GM18498 (cell line): ENCODE results near the gene TLCD3A.
"Not testable (repeated sequence)": the region's sequence is repeated elsewhere in the genome, so short reads cannot be mapped to it uniquely, and the experiment has no call there.

Source experiments
- ATAC-seq: cut with Tn5 transposase; IDR thresholded peaks from one replicate; pipeline ENCODE4 v1.9.1; 2021; ENCODE audit warnings: mild to moderate bottlenecking, moderate library complexity; ENCODE audit not compliant: unreplicated experiment

Gene TLCD3A

DNA sequence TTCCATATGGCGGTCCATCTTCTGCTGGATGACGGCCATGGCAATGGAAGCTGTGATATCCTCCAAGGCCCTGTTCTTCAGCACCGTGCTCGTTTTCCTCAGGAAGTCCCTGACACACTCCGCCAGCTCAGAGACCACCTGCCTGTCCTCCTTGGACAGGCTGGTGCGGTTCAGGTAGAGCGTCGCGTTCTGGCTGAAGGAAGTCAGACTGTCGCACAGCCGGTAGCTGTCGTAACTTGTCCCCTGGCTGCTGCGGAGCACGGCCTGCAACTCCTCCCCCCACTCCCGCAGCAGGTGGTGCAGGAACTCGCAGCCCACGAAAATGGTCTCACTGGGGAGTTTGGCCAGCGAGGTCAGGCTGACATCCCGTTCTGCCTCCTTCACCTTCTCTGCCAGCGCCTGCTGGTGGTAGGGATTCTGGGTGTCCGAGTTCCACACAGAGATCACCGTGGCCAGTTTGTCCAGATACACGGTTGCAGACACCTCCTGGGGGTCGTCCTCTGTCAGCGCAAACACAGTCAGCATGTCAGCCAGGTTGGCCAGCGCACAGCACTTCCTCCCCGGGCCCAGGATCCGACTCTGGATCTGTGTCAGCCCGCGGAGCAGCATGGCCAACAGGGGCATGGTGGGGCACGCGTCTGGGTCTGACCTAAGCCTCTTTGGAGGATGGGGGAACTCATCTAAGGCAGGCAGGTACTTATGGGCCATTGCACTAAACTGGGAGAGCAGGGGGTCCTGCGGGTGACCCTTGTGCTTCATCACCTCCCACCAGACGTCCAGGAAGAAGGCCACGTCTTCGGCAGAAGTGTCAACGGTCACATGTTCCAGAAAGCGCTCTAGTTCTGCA, 14.6 kb downstream of the TLCD3A start:
- ATAC-seq: no peak

DNA sequence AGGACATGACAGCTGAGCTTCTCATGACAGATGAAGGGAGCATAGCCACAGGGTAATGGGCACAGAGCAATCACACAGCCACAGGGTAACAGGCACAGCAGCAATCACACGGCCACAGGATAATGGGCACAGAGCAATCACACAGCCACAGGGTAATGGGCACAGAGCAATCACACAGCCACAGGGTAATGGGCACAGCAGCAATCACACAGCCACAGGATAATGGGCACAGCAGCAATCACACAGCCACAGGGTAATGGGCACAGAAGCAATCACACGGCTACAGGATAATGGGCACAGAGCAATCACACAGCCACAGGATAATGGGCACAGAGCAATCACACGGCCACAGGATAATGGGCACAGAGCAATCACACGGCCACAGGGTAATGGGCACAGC, 16.2 kb downstream of the TLCD3A start:
- ATAC-seq: not testable (repeated sequence)

DNA sequence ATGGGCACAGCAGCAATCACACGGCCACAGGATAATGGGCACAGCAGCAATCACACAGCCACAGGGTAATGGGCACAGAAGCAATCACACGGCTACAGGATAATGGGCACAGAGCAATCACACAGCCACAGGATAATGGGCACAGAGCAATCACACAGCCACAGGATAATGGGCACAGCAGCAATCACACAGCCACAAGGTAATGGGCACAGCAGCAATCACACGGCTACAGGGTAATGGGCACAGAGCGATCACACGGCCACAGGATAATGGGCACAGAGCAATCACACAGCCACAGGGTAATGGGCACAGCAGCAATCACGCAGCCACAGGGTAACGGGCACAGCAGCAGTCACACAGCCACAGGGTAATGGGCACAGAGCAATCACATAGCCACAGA, 17.0 kb downstream of the TLCD3A start:
- ATAC-seq: not testable (repeated sequence)

DNA sequence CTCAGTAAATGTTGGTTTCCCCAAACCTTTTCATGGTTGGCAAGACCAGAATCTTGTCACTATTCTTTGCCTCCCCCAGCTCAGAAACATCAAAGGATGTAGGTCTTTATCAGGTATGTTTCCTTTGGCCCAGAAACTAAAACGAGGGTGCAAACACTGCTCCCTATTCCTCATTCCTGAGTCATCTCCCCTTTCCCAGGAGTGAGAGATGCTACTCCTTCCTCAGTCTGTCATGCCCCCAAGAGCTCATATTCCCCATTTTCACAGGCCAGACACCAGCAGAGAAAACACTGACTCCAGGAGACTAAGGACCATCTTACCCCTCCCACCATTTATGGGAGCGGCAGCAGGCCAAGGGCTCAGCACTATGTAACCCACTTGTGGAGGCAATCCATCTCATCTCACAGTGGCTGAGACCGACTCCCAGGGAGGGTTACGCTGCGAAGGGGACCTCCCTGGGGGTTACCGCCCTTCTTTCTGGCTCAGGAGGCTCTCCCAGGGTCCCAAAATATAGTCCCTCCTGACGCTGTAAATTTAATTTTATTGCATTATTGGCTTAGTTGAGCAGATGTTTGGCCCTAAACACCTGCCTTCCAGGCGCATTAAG, 18.1 kb downstream of the TLCD3A start:
- no peak for ATAC-seq

DNA sequence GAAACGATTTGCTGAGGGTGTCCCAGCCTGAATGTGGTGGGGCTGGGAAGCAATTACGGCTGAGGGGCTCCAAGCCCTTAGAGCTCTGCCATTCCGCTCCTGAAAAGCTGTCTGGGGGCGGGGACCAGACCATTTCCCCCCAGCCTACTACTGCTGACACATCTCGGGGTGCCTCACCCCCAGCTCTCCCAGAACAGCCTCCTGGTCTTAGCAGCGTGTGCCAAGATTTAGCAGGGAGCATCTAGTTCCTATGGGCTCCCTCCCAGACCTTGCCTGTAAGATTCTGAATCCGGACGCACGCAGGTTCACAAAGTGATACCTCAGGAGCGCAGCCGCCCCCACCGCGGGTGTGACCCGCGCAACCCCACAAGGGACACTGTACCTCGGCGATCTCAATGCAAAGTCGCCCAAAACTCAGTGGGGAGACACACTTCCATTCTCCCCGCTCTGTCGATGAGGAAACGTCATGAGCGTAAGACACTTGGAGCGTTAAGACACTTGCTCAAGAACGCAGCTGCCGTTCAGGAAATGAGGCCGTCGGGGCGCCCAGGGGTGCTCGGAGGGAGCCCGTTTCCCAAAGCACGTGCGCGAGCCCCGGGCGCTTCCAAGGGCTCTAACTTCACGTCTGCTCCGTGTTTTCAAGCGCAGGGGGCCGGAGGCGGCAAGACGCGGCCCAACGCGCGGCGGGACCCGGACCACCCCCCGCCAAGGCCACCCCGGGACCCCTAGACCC, 19.0 kb downstream of the TLCD3A start:
- peak; percentile 42 for ATAC-seq

DNA sequence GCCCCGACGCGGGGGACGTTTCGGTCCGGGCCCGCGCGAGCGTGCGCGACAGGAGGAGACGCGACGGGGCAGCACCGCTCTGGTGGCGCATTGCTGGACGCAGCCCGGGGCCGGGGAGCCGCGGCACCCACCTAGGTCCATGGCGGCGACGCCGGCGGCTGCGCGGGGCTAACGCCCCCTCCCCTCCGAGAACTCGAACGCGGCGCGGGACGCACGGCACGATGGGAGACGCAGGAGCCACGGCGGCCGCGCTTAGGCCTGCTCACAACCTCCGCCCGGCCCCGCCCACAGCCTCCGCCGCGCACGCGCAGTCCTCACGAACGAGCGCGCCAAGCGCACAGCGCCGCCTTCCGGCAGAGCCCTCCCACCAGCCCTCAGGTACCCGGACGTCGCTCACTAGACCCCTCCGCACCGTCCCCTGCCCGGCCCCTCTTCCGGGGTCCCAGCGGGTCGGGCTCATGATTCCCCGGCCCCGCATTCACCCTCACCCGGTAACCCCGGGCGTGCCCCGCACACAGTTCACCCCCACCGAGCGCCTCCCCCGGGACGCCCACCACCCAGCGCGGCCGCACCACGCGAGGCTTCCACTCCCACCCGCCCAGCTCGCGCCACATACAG, 19.7 kb downstream of the TLCD3A start, which contains the start of gene GEMIN4:
GEMIN4 (minus strand) TSS at position 263 of the 618 bp plus-strand sequence; CDS start at position 141, 122 bp downstream.
- peak; percentile 85 for ATAC-seq

DNA sequence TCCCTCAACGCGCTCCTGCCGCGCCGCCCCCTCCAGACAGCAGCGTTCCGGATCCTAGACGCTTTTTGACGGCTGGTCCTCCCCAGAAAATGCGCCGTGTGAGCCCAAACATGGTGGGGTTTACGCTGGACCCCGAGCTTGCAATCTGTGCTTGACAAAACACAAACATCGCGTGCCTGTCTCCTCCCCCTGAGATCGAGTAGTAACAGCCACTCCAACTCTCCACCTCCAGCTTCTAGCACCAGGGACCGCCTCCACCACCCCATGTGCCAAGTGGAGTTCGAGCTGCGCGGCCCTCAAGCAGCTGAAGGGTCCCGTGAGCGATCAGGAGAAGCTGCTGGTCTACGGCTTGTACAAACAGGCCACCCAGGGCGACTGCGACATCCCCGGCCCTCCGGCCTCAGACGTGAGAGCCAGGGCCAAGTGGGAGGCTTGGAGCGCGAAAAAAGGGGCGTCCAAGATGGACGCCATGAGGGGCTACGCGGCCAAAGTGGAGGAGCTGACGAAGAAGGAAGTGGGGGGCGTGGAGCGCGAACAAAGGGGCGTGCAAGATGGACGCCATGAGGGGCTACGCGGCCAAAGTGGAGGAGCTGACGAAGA, 20.3 kb downstream of the TLCD3A start:
- peak; percentile 19 for ATAC-seq

DNA sequence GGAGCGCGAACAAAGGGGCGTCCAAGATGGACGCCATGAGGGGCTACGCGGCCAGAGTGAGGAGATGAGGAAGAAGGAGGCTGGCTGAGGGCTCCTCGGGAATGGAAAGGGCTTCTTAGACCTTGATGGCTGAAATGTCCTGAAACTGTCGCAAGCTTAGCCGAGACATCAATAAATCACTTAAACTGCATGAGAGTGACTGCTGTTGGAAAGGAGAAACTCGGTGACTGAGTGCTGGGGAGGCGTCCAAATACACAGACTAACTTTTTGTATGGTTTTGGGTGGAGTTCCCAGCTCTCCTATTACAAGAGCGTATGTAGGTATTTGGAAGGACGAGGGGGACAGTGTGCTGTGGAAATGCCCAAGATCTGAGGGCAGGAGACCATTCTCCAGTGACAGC, 21.0 kb downstream of the TLCD3A start:
- ATAC-seq: no peak

- ATAC-seq: not testable (repeated sequence)
Measured at GRCh38 chr17:755319-755961, 23.0 kb downstream of the TLCD3A start.

DNA sequence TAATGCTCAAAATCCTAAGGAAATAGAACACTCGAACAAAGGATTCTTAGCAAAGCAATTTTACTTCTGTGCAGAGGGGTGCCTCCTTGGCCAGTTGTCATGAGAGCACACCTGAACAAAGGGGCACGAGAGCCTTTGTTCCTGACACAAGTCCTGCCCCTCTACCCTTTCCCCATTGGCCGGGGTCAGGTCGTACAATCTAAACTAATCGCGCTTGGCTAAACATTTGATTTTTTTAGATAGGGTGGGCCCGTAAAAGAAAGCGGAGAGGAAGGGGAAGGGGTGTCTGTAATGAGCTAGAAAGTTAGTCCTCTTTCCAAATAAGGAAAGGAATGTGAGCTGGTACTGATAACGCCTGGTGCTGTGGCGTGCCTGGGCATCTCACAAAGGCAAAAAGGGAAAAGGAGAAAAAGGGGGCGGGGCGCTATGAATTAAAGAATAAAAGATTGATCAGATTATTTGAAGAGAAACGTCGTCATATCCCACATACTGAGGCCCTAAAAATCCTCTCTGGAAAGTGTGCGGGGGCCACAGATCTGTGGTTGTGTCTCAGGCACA, 23.7 kb downstream of the TLCD3A start:
- ATAC-seq: not testable (repeated sequence)

GRCh38 chr17:759964-760363, 27.6 kb downstream of the TLCD3A start:
- ATAC-seq: no peak

GRCh38 chr17:760371-760770, 28.0 kb downstream of the TLCD3A start:
- ATAC-seq: no peak

GRCh38 chr17:767076-767475, 34.7 kb downstream of the TLCD3A start:
- no peak for ATAC-seq

DNA sequence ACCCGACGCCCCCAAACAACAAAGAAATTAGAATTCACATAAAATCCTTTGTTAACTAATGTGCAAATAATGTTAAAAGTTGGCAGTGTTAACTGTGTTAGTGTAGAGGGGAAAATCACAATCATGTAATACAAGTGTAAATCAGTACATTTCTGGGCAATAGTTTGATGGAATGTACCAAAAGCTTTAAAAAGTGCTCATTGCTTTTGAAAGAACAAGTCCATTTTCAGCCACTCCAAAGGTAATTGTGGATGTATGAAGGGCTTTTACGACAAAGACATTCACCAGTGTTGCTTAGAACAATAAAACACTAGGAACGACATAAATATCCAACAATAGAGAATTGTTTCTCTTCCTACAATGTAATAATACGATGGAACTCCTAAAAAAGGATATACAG, 40.6 kb downstream of the TLCD3A start:
- no peak for ATAC-seq

DNA sequence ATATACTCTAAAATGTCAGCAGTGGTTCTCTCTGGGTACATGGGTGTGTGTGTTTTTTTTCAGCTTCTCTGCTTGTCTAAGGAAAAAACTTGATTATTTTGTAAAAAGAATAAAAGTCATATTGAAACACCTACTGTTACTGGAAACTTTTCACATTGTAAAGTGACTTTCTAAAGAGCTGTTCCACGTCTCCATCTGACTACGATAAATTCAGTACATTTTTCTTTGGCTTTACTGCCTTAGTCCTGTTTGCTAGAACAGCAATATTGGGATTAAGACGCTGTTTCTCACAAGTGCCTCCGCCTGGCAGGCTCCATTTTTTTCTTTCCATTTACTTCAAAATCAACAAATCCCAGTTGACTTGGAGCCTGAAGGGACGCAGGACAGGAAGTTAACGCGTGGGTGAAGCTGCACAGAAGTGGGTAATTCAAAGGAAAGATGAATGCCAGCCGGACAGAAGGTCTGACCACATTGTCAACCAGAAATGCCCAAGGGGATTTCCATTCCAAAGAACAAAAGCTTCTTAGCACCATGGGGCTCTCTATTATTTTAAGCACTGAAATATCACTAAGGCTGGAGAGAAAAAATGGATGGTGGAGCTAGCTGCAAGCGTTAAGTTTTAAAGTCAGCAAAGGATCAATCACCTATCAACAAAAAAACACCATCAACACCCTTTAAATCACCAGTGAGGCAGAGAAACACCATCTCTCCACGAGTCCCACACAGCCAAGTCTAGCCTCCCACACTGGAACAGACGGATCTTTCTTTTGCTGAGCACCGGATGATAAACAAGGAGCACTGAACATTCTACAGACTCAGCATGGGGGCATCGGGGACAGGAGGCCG, 41.3 kb downstream of the TLCD3A start:
- ATAC-seq: no peak

DNA sequence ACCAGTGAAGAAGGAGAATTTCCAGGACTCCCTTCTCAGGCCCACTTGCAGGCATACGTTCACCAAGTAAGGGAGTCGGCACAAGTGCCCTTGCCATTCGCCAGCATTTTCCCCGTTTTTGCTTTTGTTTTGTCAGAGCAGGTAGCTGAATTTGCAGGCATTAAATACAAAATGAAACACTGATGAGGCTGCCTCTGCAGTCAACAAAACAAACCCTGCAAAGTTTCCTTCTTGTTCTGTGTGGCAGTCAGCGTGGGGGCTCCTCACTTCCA, 41.9 kb downstream of the TLCD3A start:
- no peak for ATAC-seq

- ATAC-seq: no peak
Measured at GRCh38 chr17:778096-778495, 45.7 kb downstream of the TLCD3A start.

DNA sequence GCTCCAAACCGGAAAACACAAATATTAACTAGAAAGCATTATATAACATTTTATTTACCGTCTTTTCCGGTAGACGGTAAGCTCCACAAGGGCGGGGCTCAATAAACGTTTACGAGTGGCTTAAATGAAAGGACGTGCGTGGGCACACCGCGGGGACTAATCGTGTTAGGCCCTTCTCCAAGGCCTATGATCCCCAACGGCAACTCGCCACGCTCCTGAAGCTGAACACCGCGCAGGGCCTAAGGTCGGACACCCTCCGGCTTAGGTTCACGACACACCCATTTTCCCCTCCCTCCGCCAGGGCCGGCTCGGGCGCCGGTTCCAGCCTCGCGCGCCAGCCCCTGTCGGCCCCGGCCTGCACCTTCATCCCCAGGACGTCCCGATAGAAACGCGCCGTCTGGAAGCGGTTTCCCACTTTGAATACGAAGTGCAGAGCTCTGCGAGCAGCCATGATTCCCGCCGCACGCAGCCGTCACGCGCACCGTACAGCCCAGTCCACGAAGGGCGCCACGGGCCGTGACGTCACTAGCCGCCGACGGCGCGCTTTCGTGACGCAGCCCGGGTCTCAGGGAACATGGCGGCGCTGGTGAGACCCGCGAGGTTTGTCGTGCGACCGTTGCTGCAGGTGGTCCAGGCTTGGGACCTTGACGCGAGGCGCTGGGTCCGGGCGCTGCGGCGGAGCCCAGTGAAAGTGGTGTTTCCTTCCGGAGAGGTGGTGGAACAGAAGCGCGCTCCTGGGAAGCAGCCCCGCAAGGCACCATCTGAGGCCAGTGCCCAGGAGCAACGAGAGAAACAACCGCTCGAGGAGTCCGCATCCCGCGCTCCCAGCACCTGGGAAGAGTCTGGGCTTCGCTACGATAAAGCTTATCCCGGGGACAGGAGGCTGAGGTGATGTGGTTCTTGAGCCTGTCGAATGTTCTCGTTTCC, 49.7 kb downstream of the TLCD3A start, which contains the start of the genes GLOD4 and MRM3:
GLOD4 (minus strand) TSS at position 476 of the 927 bp plus-strand sequence; CDS start at position 451, 25 bp downstream.
MRM3 (plus strand) TSS at position 549 of the 927 bp plus-strand sequence; CDS start at position 575, 26 bp downstream.
- peak; percentile 89 for ATAC-seq
